T-helper 17 cell (primary cell): ENCODE results near the gene ALDH2. TPM values are rescaled to one million over a fixed set of nuclear protein-coding genes. Genes with fewer than 3 reads are reported as not detected.

Experiments
- ATAC-seq: fragments of 150-1000 bp; cut with Tn5 transposase; 2 replicates; pipeline ENCODE4 v1.10.0; 2021; ENCODE audit warnings: mild to moderate bottlenecking, moderate library complexity
- DNase-seq, 3 donors: peaks; one replicate each; pipeline versions ENCODE4 v3.0.0 to v3.0.0-alpha.2; 2020 to 2021
- H3K9me3 ChIP-seq: one replicate; pipeline ENCODE4 v1.7.0; 2013; ENCODE audit warnings: low read length, mild to moderate bottlenecking; ENCODE audit not compliant: control insufficient read depth, poor library complexity, severe bottlenecking
- H3K27ac Mint-ChIP-seq: one replicate; pipeline ENCODE4 v1.8.0; 2022; ENCODE audit warnings: mild to moderate bottlenecking, moderate library complexity, mixed read lengths
- H3K27me3 Mint-ChIP-seq: one replicate; pipeline ENCODE4 v1.8.0; 2022; ENCODE audit warnings: mixed read lengths
- H3K36me3 Mint-ChIP-seq: one replicate; pipeline ENCODE4 v1.8.0; 2022; ENCODE audit warnings: low read depth, mixed read lengths
- H3K4me1 Mint-ChIP-seq: one replicate; pipeline ENCODE4 v1.8.0; 2022; ENCODE audit warnings: mild to moderate bottlenecking, mixed read lengths
- H3K4me3 Mint-ChIP-seq: one replicate; pipeline ENCODE4 v1.8.0; 2022; ENCODE audit warnings: mild to moderate bottlenecking, moderate library complexity, mixed read lengths
- total RNA-seq, 4 donors: library from RNA in 2 of 4; stranded (reverse) in 2 of 4; gene quantifications; one replicate each; pipeline ENCODE4 v1.2.3 and lab custom pipeline; 2022 to 2026

The ALDH2 gene
- total RNA-seq, 2 donors from 2014 or later: 1.9 to 3.4 TPM

GRCh38 chr12:111764120-111764821 lies 2.5 kb upstream of the ALDH2 start:
- no peaks in the 10 kb centered on the region for H3K9me3 ChIP-seq
- DNase-seq (no peak), ATAC-seq (peak; percentile 27)
- Mint-ChIP-seq H3K27me3 (peaks cover 68% of the 10 kb centered on the region), H3K27ac (no peak overlapping the region), H3K36me3 (peaks cover 7% of the 10 kb centered on the region), H3K4me1 (peaks cover 15% of the 10 kb centered on the region), H3K4me3 (no peak overlapping the region)

DNA sequence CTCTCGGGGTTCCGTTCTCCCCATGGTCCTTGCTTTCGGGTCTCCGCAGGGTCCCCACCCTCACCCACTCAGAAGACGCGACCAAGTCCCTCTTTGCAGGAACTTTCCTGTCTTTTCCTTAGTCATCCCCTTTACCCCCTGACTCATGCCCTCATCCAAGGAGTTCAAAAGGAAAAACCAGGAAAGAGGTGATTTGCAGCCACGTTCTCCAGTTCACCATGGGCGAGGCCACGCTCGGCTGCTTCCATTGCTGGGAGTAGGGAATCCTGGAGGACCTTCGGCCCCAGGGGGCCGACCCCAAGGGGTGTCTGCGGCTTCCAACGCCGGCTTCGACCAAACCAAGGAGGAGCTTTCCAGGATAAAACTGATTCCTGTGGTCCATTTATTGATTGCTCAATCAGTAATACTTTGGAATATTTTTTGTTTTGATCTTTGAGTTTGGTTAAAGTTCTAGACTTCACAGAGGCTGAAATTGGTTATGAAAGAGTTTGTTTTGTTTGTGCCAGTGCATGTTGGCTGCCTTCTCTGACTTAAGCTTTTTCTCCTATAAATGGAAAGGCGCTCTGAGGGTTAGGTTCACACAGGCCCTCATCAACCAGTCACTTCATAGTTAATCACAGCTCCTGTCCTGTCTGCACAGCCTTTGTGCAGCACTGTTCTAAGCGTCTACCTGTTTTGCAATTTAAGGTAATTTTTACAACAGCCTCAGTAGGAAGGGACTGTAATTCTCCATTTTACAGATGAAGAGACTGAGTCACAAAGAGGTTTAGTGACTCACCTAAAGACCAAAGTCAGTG lies 827 bp downstream of the ALDH2 start:
- Mint-ChIP-seq H3K36me3 (peaks cover 7% of the 10 kb centered on the region), H3K27ac (peak overlapping the region; percentile 86), H3K4me3 (peak overlapping the region; percentile 90), H3K27me3 (peaks cover 49% of the 10 kb centered on the region), H3K4me1 (peaks cover 12% of the 10 kb centered on the region)
- no peak for ATAC-seq
- H3K9me3 ChIP-seq: no peaks in the 10 kb centered on the region
- DNase-seq: no peak

DNA sequence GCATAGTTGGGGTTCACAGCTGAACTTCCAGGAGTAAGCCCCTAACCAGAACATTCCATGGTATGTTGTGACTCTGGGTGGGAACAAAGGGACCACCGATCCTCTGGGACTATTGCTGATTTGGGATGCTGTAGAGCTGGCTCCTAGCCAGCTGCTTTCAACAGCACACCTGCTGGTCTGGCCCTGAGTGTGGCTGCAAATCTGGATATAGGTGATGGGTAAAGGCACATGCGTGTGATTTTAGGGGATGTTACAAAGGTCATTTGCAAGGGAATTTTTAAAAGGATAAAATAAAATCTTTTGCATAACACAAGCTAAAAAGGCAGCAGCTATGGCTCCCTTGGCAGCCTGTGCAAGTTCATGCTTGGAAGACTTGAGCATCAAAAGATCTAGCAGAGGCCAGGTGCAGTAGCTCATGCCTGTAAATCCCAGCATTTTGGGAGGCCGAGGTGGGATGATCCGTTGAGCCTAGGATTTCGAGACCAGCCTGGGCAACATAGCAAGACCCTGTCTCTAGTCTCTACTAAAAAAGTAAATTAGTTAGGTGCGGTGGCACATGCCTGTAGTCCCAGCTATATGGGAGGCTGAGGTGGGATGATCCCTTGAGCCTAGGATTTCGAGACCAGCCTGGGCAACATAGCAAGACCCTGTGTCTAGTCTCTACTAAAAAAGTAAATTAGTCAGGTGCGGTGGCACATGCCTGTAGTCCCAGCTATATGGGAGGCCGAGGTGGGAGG lies 1.6 kb downstream of the ALDH2 start:
- Mint-ChIP-seq H3K4me3 (no peak overlapping the region), H3K4me1 (peaks cover 10% of the 10 kb centered on the region), H3K36me3 (peaks cover 7% of the 10 kb centered on the region), H3K27me3 (peaks cover 41% of the 10 kb centered on the region), H3K27ac (no peak overlapping the region)
- no peaks in the 10 kb centered on the region for H3K9me3 ChIP-seq
- DNase-seq (no peak), ATAC-seq (no peak)

- H3K27me3 Mint-ChIP-seq: peaks cover 32% of the 10 kb centered on the region
- no peak for DNase-seq
Observed at GRCh38 chr12:111769599-111769998, 2.9 kb downstream of the ALDH2 start.

DNA sequence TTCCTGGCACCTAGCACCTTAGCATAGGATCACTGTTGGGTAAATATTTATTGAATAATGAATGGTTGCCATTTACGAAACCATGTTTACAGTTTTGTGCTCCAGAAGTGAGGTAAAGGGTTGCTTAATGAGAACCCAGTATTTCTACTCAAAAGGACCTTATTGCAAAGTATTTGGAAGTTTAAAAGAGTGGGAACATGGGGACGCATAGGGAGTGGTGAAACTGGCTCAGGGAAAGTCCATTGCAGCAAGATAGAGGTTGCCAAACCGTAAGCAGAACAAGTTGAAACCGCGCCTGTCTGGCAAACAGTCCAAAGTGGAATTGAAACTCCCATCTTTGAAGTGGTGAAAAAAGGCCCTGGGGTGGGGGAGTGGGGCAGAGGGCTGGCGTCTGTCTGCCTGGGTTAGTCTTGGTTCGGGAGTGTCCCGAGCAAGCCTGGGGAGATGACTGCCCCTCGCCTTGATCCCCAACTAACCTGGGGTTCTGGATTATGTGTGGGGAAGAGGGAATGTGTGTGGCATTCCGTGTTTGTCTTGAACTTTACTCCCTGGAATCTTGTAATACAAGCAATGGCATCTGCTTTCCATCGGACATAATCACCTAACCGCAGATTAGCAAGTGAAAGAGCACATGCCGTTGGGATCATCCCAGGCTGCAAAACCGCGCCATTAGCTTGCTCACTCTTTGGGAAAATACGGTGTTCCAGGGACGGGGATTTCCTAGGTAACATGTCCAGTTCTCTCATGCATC lies 7.2 kb downstream of the ALDH2 start:
- H3K36me3 Mint-ChIP-seq: no peaks in the 10 kb centered on the region
- H3K27ac Mint-ChIP-seq: no peak overlapping the region
- DNase-seq (no peak), ATAC-seq (peak; percentile 35)
- no peaks in the 10 kb centered on the region for H3K9me3 ChIP-seq
- peaks cover 2% of the 10 kb centered on the region for H3K4me1 Mint-ChIP-seq
- H3K27me3 Mint-ChIP-seq: peaks cover 19% of the 10 kb centered on the region
- H3K4me3 Mint-ChIP-seq: no peak overlapping the region

More at GRCh38 chr12:111769599-111769998, 2.9 kb downstream of the ALDH2 start:
- ATAC-seq: no peak
- Mint-ChIP-seq H3K4me1 (peaks cover 10% of the 10 kb centered on the region), H3K27ac (no peak overlapping the region), H3K36me3 (peaks cover 4% of the 10 kb centered on the region), H3K4me3 (no peak overlapping the region)
- no peaks in the 10 kb centered on the region for H3K9me3 ChIP-seq

DNA sequence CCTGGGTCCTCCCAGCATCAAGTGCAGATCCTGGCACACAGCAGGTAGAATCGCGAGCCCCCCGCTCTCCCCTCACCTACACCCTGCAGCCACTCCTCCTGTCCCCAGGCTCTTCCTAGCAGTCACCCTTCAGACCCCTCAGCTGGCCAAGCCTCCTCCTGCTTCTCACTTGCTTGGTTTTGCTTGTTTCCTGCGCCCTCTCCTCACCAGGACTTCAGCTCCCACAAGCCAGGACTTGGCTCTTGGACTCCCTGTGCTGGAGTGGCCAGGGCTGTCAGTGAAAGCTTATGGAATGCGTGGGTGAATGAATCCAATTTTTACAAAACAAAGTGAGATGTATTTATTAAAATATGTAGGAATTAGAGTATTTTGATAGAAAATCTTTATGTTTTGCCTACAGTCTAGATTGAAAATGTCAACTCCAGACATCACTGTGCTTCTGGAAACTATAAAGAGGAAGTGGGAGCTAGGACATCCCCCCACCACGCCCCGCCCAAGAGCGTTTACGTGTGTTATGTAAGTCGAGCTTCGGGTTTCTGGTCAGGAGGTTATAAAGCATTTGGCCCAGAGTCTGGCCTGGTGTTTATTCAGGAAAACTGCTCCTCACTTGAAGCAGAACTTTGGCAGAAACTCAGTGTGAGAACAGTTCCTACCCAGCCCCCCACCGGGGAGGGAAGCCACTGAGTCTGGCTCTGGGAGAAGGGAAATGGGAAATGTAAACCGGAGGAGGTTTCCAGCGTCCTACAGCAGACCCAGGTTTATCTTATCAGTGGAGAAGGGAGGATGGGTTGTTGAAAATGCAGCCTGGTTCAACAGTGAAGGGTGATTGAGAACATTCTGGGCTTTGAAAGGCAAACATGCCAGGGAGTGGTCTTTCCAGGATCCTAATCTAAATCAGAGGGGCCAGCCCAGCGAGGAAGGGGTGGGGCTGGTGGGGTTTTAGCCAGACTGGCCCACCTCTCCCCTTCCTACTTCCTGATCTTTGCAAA lies 8.8 kb downstream of the ALDH2 start:
- Mint-ChIP-seq H3K4me1 (peaks cover 2% of the 10 kb centered on the region), H3K27ac (peak overlapping the region; percentile 89), H3K27me3 (peaks cover 19% of the 10 kb centered on the region), H3K4me3 (peak overlapping the region; percentile 32), H3K36me3 (no peaks in the 10 kb centered on the region)
- no peaks in the 10 kb centered on the region for H3K9me3 ChIP-seq
- DNase-seq (no peak), ATAC-seq (peak; percentile 71)

- Mint-ChIP-seq H3K4me1 (peaks cover 2% of the 10 kb centered on the region), H3K36me3 (no peaks in the 10 kb centered on the region), H3K27me3 (peaks cover 19% of the 10 kb centered on the region), H3K27ac (no peak overlapping the region), H3K4me3 (no peak overlapping the region)
- no peak for DNase-seq
- no peak for ATAC-seq
- H3K9me3 ChIP-seq: no peaks in the 10 kb centered on the region
Observed at GRCh38 chr12:111776836-111777344, 10.2 kb downstream of the ALDH2 start.

DNA sequence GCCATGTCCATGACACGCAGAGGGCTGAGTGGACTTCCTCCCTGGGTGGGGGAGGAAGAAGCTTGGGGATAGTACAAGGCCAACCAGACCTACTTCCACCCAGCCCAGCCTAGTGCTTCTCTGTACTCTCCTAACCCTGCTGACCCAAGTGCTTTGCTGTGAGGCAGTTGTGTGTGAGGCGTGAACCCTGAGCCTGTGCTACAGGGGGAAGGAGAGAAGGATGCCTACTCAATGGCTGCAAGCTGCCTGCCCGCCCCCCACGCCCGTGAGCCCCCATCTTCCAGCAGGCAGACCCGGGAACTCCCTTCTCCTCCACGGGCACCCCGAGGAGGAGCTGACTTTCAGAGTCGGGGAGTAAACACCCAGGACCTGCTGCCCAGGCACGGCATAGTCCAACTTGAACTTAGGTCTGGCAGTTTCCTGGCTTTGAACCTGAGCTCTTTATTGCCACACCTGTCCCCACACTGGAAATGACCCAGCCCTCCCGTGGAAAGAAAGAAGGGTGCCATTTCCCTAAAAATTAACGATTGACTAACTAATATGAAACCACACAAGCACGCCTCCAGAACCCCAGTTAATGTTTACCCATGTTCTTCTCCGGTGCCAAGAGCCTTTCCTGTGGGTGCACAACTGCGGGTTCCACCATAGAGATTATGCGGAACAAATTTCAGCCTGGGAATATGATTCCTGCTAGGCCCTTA lies 10.8 kb downstream of the ALDH2 start:
- H3K9me3 ChIP-seq: no peaks in the 10 kb centered on the region
- Mint-ChIP-seq H3K27me3 (peaks cover 19% of the 10 kb centered on the region), H3K27ac (no peak overlapping the region), H3K36me3 (no peaks in the 10 kb centered on the region), H3K4me1 (peaks cover 2% of the 10 kb centered on the region), H3K4me3 (no peak overlapping the region)
- DNase-seq (no peak), ATAC-seq (no peak)

DNA sequence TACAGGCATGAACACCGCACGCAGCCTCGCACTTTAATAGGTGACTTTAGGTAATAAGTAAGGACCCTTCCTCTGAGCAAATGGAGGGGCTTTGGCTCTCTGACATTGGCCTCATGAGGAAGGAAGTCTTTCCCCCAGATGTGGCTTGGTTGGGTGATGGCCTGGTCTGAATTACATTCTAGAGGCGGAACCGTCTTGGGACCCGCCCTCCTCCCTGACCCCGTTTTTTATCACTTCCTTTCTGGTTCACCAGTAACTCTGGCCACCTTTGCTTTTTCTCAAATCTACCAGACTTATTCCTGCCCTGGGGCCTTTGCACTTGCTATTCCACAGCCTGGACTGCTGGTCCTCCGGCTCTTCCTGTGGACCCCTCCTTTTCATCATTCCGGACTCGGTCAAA lies 13.4 kb downstream of the ALDH2 start:
- ATAC-seq (no peak), DNase-seq (no peak)
- H3K9me3 ChIP-seq: no peaks in the 10 kb centered on the region
- H3K27ac Mint-ChIP-seq: no peak overlapping the region
- H3K36me3 Mint-ChIP-seq: no peaks in the 10 kb centered on the region
- no peak overlapping the region for H3K4me3 Mint-ChIP-seq
- peaks cover 2% of the 10 kb centered on the region for H3K4me1 Mint-ChIP-seq
- peaks cover 11% of the 10 kb centered on the region for H3K27me3 Mint-ChIP-seq

DNA sequence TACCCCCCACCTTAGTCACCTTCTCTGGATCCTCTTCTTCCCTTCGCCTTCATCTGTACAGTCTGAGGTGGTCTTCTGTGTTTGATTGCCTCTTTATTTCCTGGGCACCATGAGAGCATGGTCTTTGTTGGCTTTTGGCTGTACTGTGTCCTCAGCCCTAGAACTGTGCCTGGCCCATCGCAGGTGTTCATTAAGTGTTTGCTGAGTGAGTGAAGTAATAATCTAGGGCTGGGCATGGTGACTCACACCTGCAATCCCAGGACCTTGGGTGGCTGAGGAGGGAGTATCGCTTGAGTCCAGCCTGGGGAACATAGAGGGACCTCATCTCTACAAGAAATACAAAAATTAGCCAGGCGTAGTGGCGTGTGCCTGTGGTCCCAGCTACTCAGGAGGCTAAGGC lies 13.9 kb downstream of the ALDH2 start:
- H3K36me3 Mint-ChIP-seq: no peaks in the 10 kb centered on the region
- H3K4me3 Mint-ChIP-seq: no peak overlapping the region
- no peak for DNase-seq
- peaks cover 6% of the 10 kb centered on the region for H3K27me3 Mint-ChIP-seq
- no peak overlapping the region for H3K27ac Mint-ChIP-seq
- no peaks in the 10 kb centered on the region for H3K9me3 ChIP-seq
- H3K4me1 Mint-ChIP-seq: peaks cover 1% of the 10 kb centered on the region
- no peak for ATAC-seq

DNA sequence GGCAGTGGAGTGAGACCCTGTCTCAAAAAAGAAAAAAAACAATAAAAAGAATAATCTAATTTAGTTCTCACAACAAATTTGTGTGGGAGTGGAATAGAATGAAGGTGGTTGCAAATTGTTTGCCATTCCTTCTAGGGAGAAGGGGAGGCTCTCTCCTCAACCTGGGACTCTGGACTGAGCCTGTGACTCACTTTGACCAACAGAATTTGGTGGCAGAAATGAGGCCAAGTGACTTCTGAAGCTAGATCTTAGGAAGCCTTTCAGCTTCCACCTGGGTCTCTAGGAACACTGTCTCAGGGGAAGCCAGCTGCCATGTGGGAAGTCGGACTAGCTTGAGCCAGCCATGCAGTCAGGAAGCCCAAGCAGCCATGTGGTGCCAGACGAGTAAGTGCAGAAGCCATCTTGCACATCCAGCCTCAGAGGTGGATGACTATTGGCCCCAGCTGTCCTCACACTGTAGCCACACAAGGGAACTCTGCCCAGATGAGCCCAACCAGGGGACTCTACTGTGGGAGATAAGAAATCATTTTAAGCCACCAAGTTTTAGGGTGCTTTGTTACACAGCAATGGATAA lies 14.4 kb downstream of the ALDH2 start:
- H3K4me3 Mint-ChIP-seq: no peak overlapping the region
- no peaks in the 10 kb centered on the region for H3K36me3 Mint-ChIP-seq

More for the DNA sequence above, 14.4 kb downstream of the ALDH2 start:
- Mint-ChIP-seq H3K27ac (no peak overlapping the region), H3K27me3 (peaks cover under 1% of the 10 kb centered on the region), H3K4me1 (no peaks in the 10 kb centered on the region)
- no peak for DNase-seq
- H3K9me3 ChIP-seq: no peaks in the 10 kb centered on the region
- ATAC-seq: no peak
